Sciatic nerve (tissue), 2 donors: ENCODE data around the gene HACD3. TPM values are rescaled to one million over a fixed set of nuclear protein-coding genes. Genes with fewer than 3 reads are reported as not detected.
"Not testable (repeated sequence)": the region's sequence is repeated elsewhere in the genome, so short reads cannot be mapped to it uniquely, and the experiment has no call there.

Source experiments
- ATAC-seq: fragments of 200-7000 bp; cut with Tn5 transposase; one replicate; pipeline ENCODE4 v1.9.1; 2020; ENCODE audit warnings: mild to moderate bottlenecking, moderate library complexity
- DNase-seq: peaks from one replicate; pipeline ENCODE4 v3.0.0-alpha.2; 2020; ENCODE audit warnings: low spot score
- intact Hi-C: fragments of 100-400 bp; cut with DNase I; formaldehyde crosslinking; loops from one replicate; pipeline ENCODE4 v1.14.2; 2022
- total RNA-seq: library from RNA; stranded (reverse); fragmentation: NEBNext Ultra II Directional; extraction: Animal tissue kit (Norgen Biotek cat#: 25700); gene quantifications from one replicate; pipeline ENCODE4 v1.2.1, GENCODE V29; 2021
- donor health status: DM: no; HTN: no; CAD: no.
- donor health status: DM: no; HTN: no; CAD: no.

The HACD3 gene
- total RNA-seq, 1 donor from 2014 or later = 45.4 TPM

GRCh38 chr15:65541231-65541820, 11.1 kb downstream of the HACD3 start:
- no peak for DNase-seq
- no peak for ATAC-seq
- intact Hi-C loops = no loop called here

- intact Hi-C loops = no loop called here
- no peak for DNase-seq
- ATAC-seq = no peak
Measured at GRCh38 chr15:65547841-65548240, 17.6 kb downstream of the HACD3 start.

GRCh38 chr15:65549288-65549687, 19.0 kb downstream of the HACD3 start:
- intact Hi-C loops, DNase-seq, ATAC-seq: not testable (repeated sequence)

GRCh38 chr15:65550681-65551098, 20.4 kb downstream of the HACD3 start:
- no peak for DNase-seq
- no peak for ATAC-seq
- intact Hi-C loops = no loop called here

- ATAC-seq = no peak
- intact Hi-C loops = no loop called here
- DNase-seq = no peak
Measured at GRCh38 chr15:65551183-65551582, 20.9 kb downstream of the HACD3 start.

GRCh38 chr15:65552851-65553250, 22.6 kb downstream of the HACD3 start:
- intact Hi-C loops, DNase-seq, ATAC-seq: not testable (repeated sequence)

- ATAC-seq (no peak), DNase-seq (no peak)
- intact Hi-C loops = no loop called here
Measured at GRCh38 chr15:65553691-65554090, 23.4 kb downstream of the HACD3 start.

- intact Hi-C loops = no loop called here
- DNase-seq = no peak
- ATAC-seq = no peak
Measured at GRCh38 chr15:65556622-65557021, 26.4 kb downstream of the HACD3 start.

- no peak for ATAC-seq
- intact Hi-C loops = no loop called here
- DNase-seq = no peak
Measured at GRCh38 chr15:65558336-65558735, 28.1 kb downstream of the HACD3 start.

- intact Hi-C loops = no loop called here
- ATAC-seq (no peak), DNase-seq (no peak)
Measured at GRCh38 chr15:65558997-65559760, 28.9 kb downstream of the HACD3 start.

- intact Hi-C loops = no loop called here
- DNase-seq = no peak
- no peak for ATAC-seq
Measured at GRCh38 chr15:65559941-65560340, 29.7 kb downstream of the HACD3 start.

- ATAC-seq (no peak), DNase-seq (no peak)
- intact Hi-C loops = no loop called here
Measured at GRCh38 chr15:65561934-65562333, 31.7 kb downstream of the HACD3 start.

GRCh38 chr15:65569728-65570127, 39.5 kb downstream of the HACD3 start:
- intact Hi-C loops = no loop called here
- ATAC-seq (no peak), DNase-seq (no peak)

- DNase-seq = no peak
- intact Hi-C loops = no loop called here
- ATAC-seq = no peak
Measured at GRCh38 chr15:65571971-65572370, 41.7 kb downstream of the HACD3 start.

GRCh38 chr15:65576664-65577063, 46.4 kb downstream of the HACD3 start:
- intact Hi-C loops = no loop called here
- ATAC-seq = no peak
- DNase-seq = no peak

- no peak for ATAC-seq
- intact Hi-C loops = no loop called here
Measured at GRCh38 chr15:65577129-65577996, 47.1 kb downstream of the HACD3 start.

GRCh38 chr15:65578904-65579728, 48.9 kb downstream of the HACD3 start:
- intact Hi-C loops = no loop called here
- no peak for ATAC-seq
- no peak for DNase-seq

More at GRCh38 chr15:65577129-65577996, 47.1 kb downstream of the HACD3 start:
- no peak for DNase-seq

- DNase-seq (no peak), ATAC-seq (no peak)
- intact Hi-C loops = no loop called here
Measured at GRCh38 chr15:65579762-65580161, 49.5 kb downstream of the HACD3 start.

- intact Hi-C loops = no loop called here
- DNase-seq (no peak), ATAC-seq (no peak)
Measured at GRCh38 chr15:65580287-65580686, 50.0 kb downstream of the HACD3 start.
